Measurements from ENCODE around the gene ASB13.

- no peak for TF ChIP-seq ZNF274 (IDR thresholded peaks at IDR 0.05; ENCODE audit: low read length)
- TF ChIP-seq ZNF274 (tag by site-specific recombination; IDR thresholded peaks at IDR 0.05; ENCODE audit: borderline replicate concordance) = no peak
- TF ChIP-seq ATF2 (tag by site-specific recombination; IDR thresholded peaks at IDR 0.05; ENCODE audit: low read depth) = no peak
- TF ChIP-seq, protein P1, sequence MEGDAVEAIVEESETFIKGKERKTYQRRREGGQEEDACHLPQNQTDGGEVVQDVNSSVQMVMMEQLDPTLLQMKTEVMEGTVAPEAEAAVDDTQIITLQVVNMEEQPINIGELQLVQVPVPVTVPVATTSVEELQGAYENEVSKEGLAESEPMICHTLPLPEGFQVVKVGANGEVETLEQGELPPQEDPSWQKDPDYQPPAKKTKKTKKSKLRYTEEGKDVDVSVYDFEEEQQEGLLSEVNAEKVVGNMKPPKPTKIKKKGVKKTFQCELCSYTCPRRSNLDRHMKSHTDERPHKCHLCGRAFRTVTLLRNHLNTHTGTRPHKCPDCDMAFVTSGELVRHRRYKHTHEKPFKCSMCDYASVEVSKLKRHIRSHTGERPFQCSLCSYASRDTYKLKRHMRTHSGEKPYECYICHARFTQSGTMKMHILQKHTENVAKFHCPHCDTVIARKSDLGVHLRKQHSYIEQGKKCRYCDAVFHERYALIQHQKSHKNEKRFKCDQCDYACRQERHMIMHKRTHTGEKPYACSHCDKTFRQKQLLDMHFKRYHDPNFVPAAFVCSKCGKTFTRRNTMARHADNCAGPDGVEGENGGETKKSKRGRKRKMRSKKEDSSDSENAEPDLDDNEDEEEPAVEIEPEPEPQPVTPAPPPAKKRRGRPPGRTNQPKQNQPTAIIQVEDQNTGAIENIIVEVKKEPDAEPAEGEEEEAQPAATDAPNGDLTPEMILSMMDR (tag by site-specific recombination; IDR thresholded peaks at IDR 0.05) = no peak
- TF ChIP-seq KLF16 (tag by site-specific recombination; IDR thresholded peaks at IDR 0.05) = no peak
- no peak for TF ChIP-seq ZFHX2 (tag by site-specific recombination; conservative IDR thresholded peaks at IDR 0.05)
- no peak for TF ChIP-seq ZNF112 (tag by site-specific recombination; IDR thresholded peaks at IDR 0.05)
- TF ChIP-seq ZNF768 (tag by site-specific recombination; IDR thresholded peaks at IDR 0.05) = no peak
- TF ChIP-seq ZNF449 (tag by site-specific recombination; IDR thresholded peaks at IDR 0.05) = no peak
- TF ChIP-seq ZNF837 (tag by site-specific recombination; IDR thresholded peaks at IDR 0.05) = no peak
- no peak for TF ChIP-seq ZNF501 (tag by site-specific recombination; IDR thresholded peaks at IDR 0.05)
Observed at GRCh38 chr10:5595591-5595990, 70.8 kb downstream of the ASB13 start.

Data from HEK293 (cell line).